HepG2 (cell line): ENCODE data around the gene FAM117A. TPM values are rescaled to one million over a fixed set of nuclear protein-coding genes. Genes with fewer than 3 reads are reported as not detected.

Source experiments
- ATAC-seq: fragments of 200-7000 bp; cut with Tn5 transposase; 3 replicates; pipeline ENCODE4 v1.9.1; 2020; ENCODE audit warnings: mild to moderate bottlenecking, moderate library complexity
- BruUV-seq: library from RNA; stranded (reverse); fragments of 400-500 nt; replicated peaks from 2 replicates; lab custom pipeline; 2021; lab: Mats Ljungman, UMichigan
- CTCF ChIA-PET: fragments of 300-600 bp; formaldehyde crosslinking; extraction: SDS; loops from one replicate; lab custom pipeline; 2021; ENCODE audit warnings: low total read pairs, inconsistent platforms, low intra/inter-chr PET ratio; lab: Yijun Ruan, JAX
- POLR2A ChIA-PET: fragments of 350-600 bp; sonication (Branson Sonifier 250); formaldehyde crosslinking; loops from one replicate; lab custom pipeline; 2020; ENCODE audit warnings: antibody characterized with exemption, inconsistent platforms; lab: Yijun Ruan, JAX
- DNase-seq: peaks from one replicate; pipeline ENCODE4 v3.0.0-alpha.2; 2015; ENCODE audit warnings: low spot score
- FAIRE-seq: peaks from 3 replicates; lab custom pipeline; 2011; peaks lifted over from hg19 to GRCh38; lab: Jason Lieb, UNC
- H2AFZ ChIP-seq: one replicate; pipeline ENCODE4 v1.6.1; 2011; ENCODE audit warnings: low read length, inconsistent platforms
- H3K27ac ChIP-seq: fragments of 300-600 bp; 3 replicates; pipeline ENCODE4 v1.8.0; 2011; ENCODE audit warnings: mixed run types, mild to moderate bottlenecking, mixed read lengths, low read length, inconsistent platforms; ENCODE audit not compliant: insufficient read depth; ENCODE audit errors: extremely low read length
- H3K27me3 ChIP-seq, 2 experiments: fragments of 200-600 bp in 1 of 2; 2 replicates in 1 of 2; 3 replicates in 1 of 2; pipeline versions ENCODE4 v1.6.0 to v1.8.0; 2011; ENCODE audit warnings: low read length in 2 of 2, mild to moderate bottlenecking in 2 of 2, moderate library complexity in 2 of 2, inconsistent platforms in 1 of 2; ENCODE audit not compliant: insufficient read depth in 2 of 2, control insufficient read depth in 1 of 2
- H3K36me3 ChIP-seq, 2 experiments: fragments of 200-600 bp in 1 of 2; replicated peaks in 1 of 2; 2 replicates in 1 of 2; 3 replicates in 1 of 2; pipeline versions ENCODE4 v1.5.1 to v1.8.0; 2011; ENCODE audit warnings: low read length in 2 of 2, inconsistent platforms in 1 of 2; ENCODE audit not compliant: insufficient read depth in 2 of 2, control insufficient read depth in 1 of 2
- H3K4me1 ChIP-seq: 2 replicates; pipeline ENCODE4 v1.5.1; 2012; ENCODE audit warnings: low read length, inconsistent platforms; ENCODE audit not compliant: insufficient read depth
- H3K4me2 ChIP-seq: 2 replicates; pipeline ENCODE4 v1.6.0; 2011; ENCODE audit warnings: low read depth, low read length, inconsistent platforms
- H3K4me3 ChIP-seq, 3 experiments: fragments of 200-600 bp in 1 of 3; sonication (generic), shearing (Covaris generic) in 1 of 3; replicated peaks in 1 of 3; 2 replicates each; pipeline ENCODE4 v1.5.1; 2011 to 2016; ENCODE audit warnings: low read length in 3 of 3, inconsistent platforms in 2 of 3, low read depth in 2 of 3, mild to moderate bottlenecking in 2 of 3, control low read depth in 1 of 3, mixed read lengths in 1 of 3; ENCODE audit not compliant: insufficient read depth in 1 of 3
- H3K79me2 ChIP-seq: one replicate; pipeline ENCODE4 v1.6.1; 2011; ENCODE audit warnings: low read length, inconsistent platforms; ENCODE audit not compliant: insufficient read depth
- H3K9ac ChIP-seq: 2 replicates; pipeline ENCODE4 v1.6.0; 2011; ENCODE audit warnings: mild to moderate bottlenecking, low read depth, low read length, inconsistent platforms; ENCODE audit not compliant: insufficient read depth
- H3K9me3 ChIP-seq: 2 replicates; pipeline ENCODE4 v1.5.1; 2012; ENCODE audit warnings: mild to moderate bottlenecking, low read length
- H4K20me1 ChIP-seq: 2 replicates; pipeline ENCODE4 v1.6.0; 2011; ENCODE audit warnings: inconsistent platforms, mild to moderate bottlenecking, low read length, moderate library complexity; ENCODE audit not compliant: insufficient read depth
- AKAP8 ChIP-seq: sonication (generic); formaldehyde crosslinking; IDR thresholded peaks from 2 replicates; pipeline ENCODE4 v1.5.1; 2020; ENCODE audit warnings: mild to moderate bottlenecking, missing genetic modification reagents
- CC2D1A ChIP-seq: sonication (generic); formaldehyde crosslinking; IDR thresholded peaks from 2 replicates; pipeline ENCODE4 v1.8.1; 2023; ENCODE audit warnings: mild to moderate bottlenecking, missing genetic modification reagents
- ELF1 ChIP-seq: sonication (generic); formaldehyde crosslinking; IDR thresholded peaks from 2 replicates; pipeline ENCODE4 v1.4.0; 2020; ENCODE audit warnings: missing genetic modification reagents
- FOXK1 ChIP-seq: sonication (generic); formaldehyde crosslinking; IDR thresholded peaks from 2 replicates; pipeline ENCODE4 v1.4.0; 2020; ENCODE audit warnings: low read depth, missing genetic modification reagents, borderline replicate concordance
- GLI4 ChIP-seq: sonication (generic); formaldehyde crosslinking; IDR thresholded peaks from 2 replicates; pipeline ENCODE4 v1.5.1; 2020; ENCODE audit warnings: missing genetic modification reagents, mild to moderate bottlenecking, moderate library complexity, borderline replicate concordance
- GPN1 ChIP-seq: sonication (generic); formaldehyde crosslinking; IDR thresholded peaks from 2 replicates; pipeline ENCODE4 v1.5.1; 2020; ENCODE audit warnings: missing genetic modification reagents, borderline replicate concordance
- HIVEP1 ChIP-seq: sonication (generic); formaldehyde crosslinking; IDR thresholded peaks from 2 replicates; pipeline ENCODE4 v1.4.0; 2020; ENCODE audit warnings: mild to moderate bottlenecking, missing genetic modification reagents
- IRX3 ChIP-seq: sonication (generic); formaldehyde crosslinking; IDR thresholded peaks from 2 replicates; pipeline ENCODE4 v1.8.1; 2023; ENCODE audit warnings: mild to moderate bottlenecking, low read depth, missing genetic modification reagents, borderline replicate concordance
- JUN ChIP-seq: sonication (generic); formaldehyde crosslinking; IDR thresholded peaks from 2 replicates; pipeline ENCODE4 v1.4.0; 2020; ENCODE audit warnings: mild to moderate bottlenecking, missing genetic modification reagents
- MIER2 ChIP-seq: IDR thresholded peaks from 2 replicates; pipeline ENCODE4 v1.6.1; 2016; ENCODE audit warnings: missing biosample characterization, missing genetic modification reagents
- NR2F2 ChIP-seq: IDR thresholded peaks from 2 replicates; pipeline ENCODE4 v1.6.1; 2012; ENCODE audit warnings: low read depth, inconsistent platforms, borderline replicate concordance
- PHF5A ChIP-seq: IDR thresholded peaks from one replicate; pipeline ENCODE4 v1.6.1; 2018; ENCODE audit warnings: low read depth, missing genetic modification reagents; ENCODE audit not compliant: unreplicated experiment
- SAP130 ChIP-seq: IDR thresholded peaks from 2 replicates; pipeline ENCODE4 v1.6.1; 2016; ENCODE audit warnings: low read depth
- SIN3B ChIP-seq: fragments of 150-350 bp; IDR thresholded peaks from 2 replicates; pipeline ENCODE4 v1.6.1; 2014; ENCODE audit warnings: low read length
- SOX13 ChIP-seq, 3 experiments: fragments of 450-650 bp in 1 of 3; sonication (generic) in 1 of 3; formaldehyde crosslinking in 1 of 3; IDR thresholded peaks in 2 of 3; conservative IDR thresholded peaks in 1 of 3; 2 replicates each; pipeline versions ENCODE4 v1.5.0 to v1.6.1; 2016 to 2020; ENCODE audit warnings: antibody characterized with exemption in 1 of 3, mild to moderate bottlenecking in 1 of 3, missing compliant biosample characterization in 1 of 3, missing genetic modification reagents in 1 of 3, moderate library complexity in 1 of 3
- TBL1XR1 ChIP-seq: fragments of 150-350 bp; IDR thresholded peaks from 2 replicates; pipeline ENCODE4 v1.6.1; 2014; ENCODE audit warnings: borderline replicate concordance, low read length; ENCODE audit not compliant: partially characterized antibody
- TEAD2 ChIP-seq: sonication (generic); formaldehyde crosslinking; IDR thresholded peaks from 2 replicates; pipeline ENCODE4 v1.9.0; 2021; ENCODE audit warnings: missing genetic modification reagents
- ZBTB37 ChIP-seq: sonication (generic); formaldehyde crosslinking; IDR thresholded peaks from 2 replicates; pipeline ENCODE4 v1.4.0; 2020; ENCODE audit warnings: mild to moderate bottlenecking, missing genetic modification reagents
- ZEB1 ChIP-seq: IDR thresholded peaks from 2 replicates; pipeline ENCODE4 v1.6.1; 2012; ENCODE audit warnings: mild to moderate bottlenecking, low read depth, inconsistent platforms; ENCODE audit not compliant: insufficient replicate concordance
- ZMAT3 ChIP-seq: sonication (generic); formaldehyde crosslinking; conservative IDR thresholded peaks from 2 replicates; pipeline ENCODE4 v1.7.0; 2021; ENCODE audit warnings: missing genetic modification reagents
- ZNF232 ChIP-seq: sonication (generic); formaldehyde crosslinking; IDR thresholded peaks from 2 replicates; pipeline ENCODE4 v1.4.0; 2020; ENCODE audit warnings: missing genetic modification reagents, borderline replicate concordance
- ZNF253 ChIP-seq: sonication (generic); formaldehyde crosslinking; IDR thresholded peaks from 2 replicates; pipeline ENCODE4 v1.8.0; 2022; ENCODE audit warnings: mild to moderate bottlenecking, missing genetic modification reagents, borderline replicate concordance
- ZNF572 ChIP-seq: sonication (generic); formaldehyde crosslinking; IDR thresholded peaks from 2 replicates; pipeline ENCODE4 v1.5.1; 2020; ENCODE audit warnings: mild to moderate bottlenecking, missing genetic modification reagents
- ZNF720 ChIP-seq: sonication (generic); formaldehyde crosslinking; IDR thresholded peaks from 2 replicates; pipeline ENCODE4 v1.4.0; 2020; ENCODE audit warnings: missing genetic modification reagents
- ZNF879 ChIP-seq: sonication (generic); formaldehyde crosslinking; IDR thresholded peaks from 2 replicates; pipeline ENCODE4 v1.8.1; 2023; ENCODE audit warnings: missing genetic modification reagents
- ZSCAN9 ChIP-seq: IDR thresholded peaks from 2 replicates; pipeline ENCODE4 v1.6.1; 2016; ENCODE audit warnings: borderline replicate concordance
- WGBS: methylation state at CpG from one replicate; pipeline ENCODE4 v1.1.6; 2017; ENCODE audit warnings: low lambda C conversion rate; 5-methylcytosine and 5-hydroxymethylcytosine counted together
- in situ Hi-C: cut with HindIII; loops from 2 replicates; pipeline ENCODE4 v1.10.0; 2017; ENCODE audit warnings: low pct_unique_long_range_greater_than_20kb; ENCODE audit not compliant: extremely low pct_ligation_motif_present
- intact Hi-C: fragments of 100-400 bp; cut with micrococcal nuclease; formaldehyde crosslinking; loops from one replicate; pipeline ENCODE4 v1.10.0; 2022; ENCODE audit not compliant: unreplicated experiment
- polyA plus RNA-seq, 8 experiments: library from polyadenylated mRNA; depleted of rRNA in 3 of 8; stranded (reverse) in 7 of 8; unstranded in 1 of 8; fragments of >200 nt; fragmentation: Illumina TruSeq in 4 of 8; extraction: Trizol in 4 of 8; gene quantifications; 2 replicates each; pipeline versions ENCODE4 v1.2.1 to v1.2.3, GENCODE V29; 2011 to 2016; ENCODE audit warnings: low read depth in 4 of 8, missing spikeins in 1 of 8, mixed read lengths in 1 of 8; ENCODE audit not compliant: insufficient read depth in 1 of 8
- total RNA-seq, 5 experiments: library from RNA; depleted of rRNA; stranded (reverse); fragments of >200 nt; fragmentation: Illumina TruSeq; extraction: Trizol; gene quantifications; 2 replicates each; pipeline ENCODE4 v1.2.3, GENCODE V29; 2016; ENCODE audit warnings: low read depth in 1 of 5
- TF ChIP-seq, protein P1 (sequence below): sonication (generic); formaldehyde crosslinking; IDR thresholded peaks from 2 replicates; pipeline ENCODE4 v1.5.0; 2020; ENCODE audit warnings: missing genetic modification reagents, mild to moderate bottlenecking, borderline replicate concordance

FAM117A gene
- total and polyA plus RNA-seq, 2 of the 13 experiments (the other 11 are each of a cell fraction or from before 2014, with no cell fraction given), result 12.1 to 19.8 TPM

- DNase-seq, result no peak
- BruUV-seq, result no TSS peak
- CTCF ChIA-PET, result no interaction called here
- TF ChIP-seq, protein P1, sequence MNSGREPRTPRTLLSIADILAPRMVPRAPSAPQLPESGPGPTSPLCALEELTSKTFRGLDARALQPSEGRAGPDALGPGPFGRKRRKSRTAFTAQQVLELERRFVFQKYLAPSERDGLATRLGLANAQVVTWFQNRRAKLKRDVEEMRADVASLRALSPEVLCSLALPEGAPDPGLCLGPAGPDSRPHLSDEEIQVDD, result no peak
- no peak for TF ChIP-seq ELF1 (CRISPR knock-in tag)
- no peak for TF ChIP-seq TBL1XR1
- TF ChIP-seq SIN3B, result 0 out of 2 replicates have a peak, but pooled peaks have one; percentile 40
- TF ChIP-seq PHF5A (CRISPR knock-in tag), result no peak
- TF ChIP-seq SOX13 (IDR thresholded peaks at IDR 0.05), result no peak
- no peak for TF ChIP-seq SOX13 (CRISPR knock-in tag; conservative IDR thresholded peaks at IDR 0.05 in 1 of 2, IDR thresholded peaks at IDR 0.05 in 1 of 2)
- no peak for TF ChIP-seq CC2D1A
- peak; percentile 16; the same call in 1 of the 2 replicates for TF ChIP-seq SAP130 (CRISPR knock-in tag)
- TF ChIP-seq ZSCAN9 (CRISPR knock-in tag), result no peak
- no peak for TF ChIP-seq NR2F2
- peak; percentile 83 for TF ChIP-seq FOXK1
- TF ChIP-seq HIVEP1 (CRISPR knock-in tag), result no peak
- TF ChIP-seq ZEB1, result peak; percentile 47
- no peak for TF ChIP-seq ZNF253 (CRISPR knock-in tag)
- no peak for TF ChIP-seq GPN1 (CRISPR knock-in tag)
- no peak for TF ChIP-seq MIER2
- no peak for TF ChIP-seq ZBTB37
- no peak for TF ChIP-seq GLI4
- no peak for TF ChIP-seq TEAD2 (CRISPR knock-in tag)
- TF ChIP-seq JUN (CRISPR knock-in tag), result no peak
- TF ChIP-seq IRX3 (CRISPR knock-in tag), result no peak
- TF ChIP-seq ZNF720 (CRISPR knock-in tag), result no peak
- TF ChIP-seq ZNF879 (CRISPR knock-in tag), result no peak
- TF ChIP-seq AKAP8 (CRISPR knock-in tag), result no peak
- TF ChIP-seq ZMAT3 (CRISPR knock-in tag), result 0 out of 2 replicates have a peak, but pooled peaks have one; percentile 5
- TF ChIP-seq ZNF232 (CRISPR knock-in tag), result no peak
- 0 out of 2 replicates have a peak, but pooled peaks have one; percentile 32 for TF ChIP-seq ZNF572 (CRISPR knock-in tag)
Observed at GRCh38 chr17:49789243-49789578, 25.3 kb upstream of the FAM117A start.

More at GRCh38 chr17:49789243-49789578, 25.3 kb upstream of the FAM117A start:
- WGBS, result 11% methylated on average over 11 of the region's 17 CpGs
- Histone ChIP-seq H3K4me2 (peak overlapping the region; percentile 93), H3K9me3 (no peaks in the 10 kb centered on the region), H3K4me3 (peak overlapping the region; percentile 64 to 100 (median 71)), H3K9ac (peak overlapping the region; percentile 57; the same call in 1 of the 2 replicates), H4K20me1 (peaks cover 21% of the 10 kb centered on the region), H3K27ac (no peak overlapping the region), H2AFZ (no peak overlapping the region), H3K4me1 (peaks cover 26% of the 10 kb centered on the region), H3K27me3 (no peaks in the 10 kb centered on the region), H3K79me2 (peaks cover 50% of the 10 kb centered on the region), H3K36me3 (peaks cover 20 to 34% of the 10 kb centered on the region in 2 experiments)
- intact Hi-C loops (loop anchor here (1.0 kb wide), 2 partner anchors 25 to 81 kb away; partner anchors contain the start of gene FAM117A), in situ Hi-C loops (loop anchor here (5.0 kb wide), 1 partner anchor 222 kb away; no protein-coding TSS in a partner anchor)
- FAIRE-seq (no peak), ATAC-seq (no peak)
- POLR2A ChIA-PET, result interaction anchor here (1.4 to 3.7 kb wide), 4 partner anchors 26 to 375 kb away, joined by 3 to 63 read pairs (median 10); partner anchors contain the start of genes FAM117A, PHB1 and SPOP
